ENCODE measurements around the gene GNB1L.

GNB1L gene

GRCh38 chr22:19821523-19822300, 33.0 kb downstream of the GNB1L start:
- TF ChIP-seq CTCF (IDR thresholded peaks at IDR 0.05; ENCODE audit: extremely low read depth, missing control alignments) = no peak
- no peak for DNase-seq (ENCODE audit: low spot score)

- no peak for DNase-seq (ENCODE audit: low spot score)
- TF ChIP-seq CTCF (IDR thresholded peaks at IDR 0.05; ENCODE audit: extremely low read depth, missing control alignments) = no peak
Observed at GRCh38 chr22:19820880-19821522, 33.7 kb downstream of the GNB1L start.

- no peak for DNase-seq (ENCODE audit: low spot score)
- TF ChIP-seq CTCF (IDR thresholded peaks at IDR 0.05; ENCODE audit: extremely low read depth, missing control alignments) = no peak
Observed at GRCh38 chr22:19819911-19820879, 34.5 kb downstream of the GNB1L start.

- DNase-seq (ENCODE audit: low spot score) = no peak
- no peak for TF ChIP-seq CTCF (IDR thresholded peaks at IDR 0.05; ENCODE audit: extremely low read depth, missing control alignments)
Observed at GRCh38 chr22:19819208-19819910, 35.3 kb downstream of the GNB1L start.

GRCh38 chr22:19818324-19819207, 36.1 kb downstream of the GNB1L start:
- DNase-seq (ENCODE audit: low spot score) = no peak
- no peak for TF ChIP-seq CTCF (IDR thresholded peaks at IDR 0.05; ENCODE audit: extremely low read depth, missing control alignments)

GRCh38 chr22:19816372-19817119, 38.1 kb downstream of the GNB1L start:
- no peak for DNase-seq (ENCODE audit: low spot score)
- no peak for TF ChIP-seq CTCF (IDR thresholded peaks at IDR 0.05; ENCODE audit: extremely low read depth, missing control alignments)

Measured in GM20000 (cell line).